Measurements from ENCODE around the gene PDE4B. TPM values are rescaled to one million over a fixed set of nuclear protein-coding genes. Genes with fewer than 3 reads are reported as not detected.

PDE4B gene
- total RNA-seq, 1 donor from 2014 or later = 37.5 TPM

DNA sequence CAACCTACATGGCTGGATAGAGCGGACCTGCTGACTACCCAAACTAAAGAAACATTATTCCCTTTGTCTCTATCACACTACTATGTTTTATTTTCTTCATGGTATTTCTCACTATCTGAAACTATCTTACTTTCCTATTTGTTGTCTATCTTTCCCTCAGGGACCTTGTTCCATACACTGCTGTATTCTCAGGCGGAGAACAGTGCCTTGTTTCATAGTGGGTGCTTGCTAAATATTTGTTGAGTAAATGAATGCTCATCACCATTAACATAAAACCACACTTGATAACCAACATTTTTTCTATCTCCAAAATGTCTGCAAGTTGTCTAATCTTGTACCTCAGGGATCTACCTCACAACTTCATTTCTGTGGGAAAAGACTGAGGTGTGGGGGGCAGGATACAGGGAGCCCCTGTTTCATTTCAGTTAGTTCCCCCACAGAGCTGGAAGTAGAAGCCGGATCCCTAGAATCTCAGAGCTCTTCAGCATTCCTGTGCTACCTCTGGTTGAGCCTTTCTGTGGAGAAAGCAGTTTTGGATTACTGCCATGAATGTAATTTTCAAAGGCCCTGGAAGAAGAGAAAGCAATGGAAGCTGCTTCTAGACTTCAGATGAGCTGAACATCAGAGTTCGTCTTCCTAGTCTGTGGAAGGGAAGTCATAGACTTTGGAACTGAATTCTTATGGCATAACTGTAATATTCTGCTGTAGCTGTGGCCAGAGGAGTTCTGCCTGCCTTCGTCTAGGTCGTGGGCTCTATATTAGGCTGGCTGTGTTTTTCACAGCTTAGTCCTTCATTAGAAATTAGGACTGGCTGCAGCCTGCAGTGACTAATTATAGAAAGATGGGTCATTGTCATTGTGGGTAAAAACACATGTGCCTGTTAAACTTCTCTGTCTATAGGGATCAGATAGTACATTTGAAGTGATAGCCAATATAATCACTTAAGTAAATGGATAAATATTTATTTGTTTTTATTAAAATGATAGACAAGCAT, 448.1 kb downstream of the PDE4B start:
- TF ChIP-seq, protein P1, sequence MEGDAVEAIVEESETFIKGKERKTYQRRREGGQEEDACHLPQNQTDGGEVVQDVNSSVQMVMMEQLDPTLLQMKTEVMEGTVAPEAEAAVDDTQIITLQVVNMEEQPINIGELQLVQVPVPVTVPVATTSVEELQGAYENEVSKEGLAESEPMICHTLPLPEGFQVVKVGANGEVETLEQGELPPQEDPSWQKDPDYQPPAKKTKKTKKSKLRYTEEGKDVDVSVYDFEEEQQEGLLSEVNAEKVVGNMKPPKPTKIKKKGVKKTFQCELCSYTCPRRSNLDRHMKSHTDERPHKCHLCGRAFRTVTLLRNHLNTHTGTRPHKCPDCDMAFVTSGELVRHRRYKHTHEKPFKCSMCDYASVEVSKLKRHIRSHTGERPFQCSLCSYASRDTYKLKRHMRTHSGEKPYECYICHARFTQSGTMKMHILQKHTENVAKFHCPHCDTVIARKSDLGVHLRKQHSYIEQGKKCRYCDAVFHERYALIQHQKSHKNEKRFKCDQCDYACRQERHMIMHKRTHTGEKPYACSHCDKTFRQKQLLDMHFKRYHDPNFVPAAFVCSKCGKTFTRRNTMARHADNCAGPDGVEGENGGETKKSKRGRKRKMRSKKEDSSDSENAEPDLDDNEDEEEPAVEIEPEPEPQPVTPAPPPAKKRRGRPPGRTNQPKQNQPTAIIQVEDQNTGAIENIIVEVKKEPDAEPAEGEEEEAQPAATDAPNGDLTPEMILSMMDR (conservative IDR thresholded peaks at IDR 0.05) = no peak
- Mint-ChIP-seq H3K9me3 (no peaks in the 10 kb centered on the region), H3K27ac (ENCODE audit: unreplicated experiment) (no peak overlapping the region), H3K4me1 (peaks cover 7% of the 10 kb centered on the region), H3K27me3 (ENCODE audit: low read depth) (no peaks in the 10 kb centered on the region), H3K4me3 (no peak overlapping the region), H3K36me3 (ENCODE audit: low read depth) (no peaks in the 10 kb centered on the region)
- DNase-seq (ENCODE audit: low read depth, low spot score) = no peak

DNA sequence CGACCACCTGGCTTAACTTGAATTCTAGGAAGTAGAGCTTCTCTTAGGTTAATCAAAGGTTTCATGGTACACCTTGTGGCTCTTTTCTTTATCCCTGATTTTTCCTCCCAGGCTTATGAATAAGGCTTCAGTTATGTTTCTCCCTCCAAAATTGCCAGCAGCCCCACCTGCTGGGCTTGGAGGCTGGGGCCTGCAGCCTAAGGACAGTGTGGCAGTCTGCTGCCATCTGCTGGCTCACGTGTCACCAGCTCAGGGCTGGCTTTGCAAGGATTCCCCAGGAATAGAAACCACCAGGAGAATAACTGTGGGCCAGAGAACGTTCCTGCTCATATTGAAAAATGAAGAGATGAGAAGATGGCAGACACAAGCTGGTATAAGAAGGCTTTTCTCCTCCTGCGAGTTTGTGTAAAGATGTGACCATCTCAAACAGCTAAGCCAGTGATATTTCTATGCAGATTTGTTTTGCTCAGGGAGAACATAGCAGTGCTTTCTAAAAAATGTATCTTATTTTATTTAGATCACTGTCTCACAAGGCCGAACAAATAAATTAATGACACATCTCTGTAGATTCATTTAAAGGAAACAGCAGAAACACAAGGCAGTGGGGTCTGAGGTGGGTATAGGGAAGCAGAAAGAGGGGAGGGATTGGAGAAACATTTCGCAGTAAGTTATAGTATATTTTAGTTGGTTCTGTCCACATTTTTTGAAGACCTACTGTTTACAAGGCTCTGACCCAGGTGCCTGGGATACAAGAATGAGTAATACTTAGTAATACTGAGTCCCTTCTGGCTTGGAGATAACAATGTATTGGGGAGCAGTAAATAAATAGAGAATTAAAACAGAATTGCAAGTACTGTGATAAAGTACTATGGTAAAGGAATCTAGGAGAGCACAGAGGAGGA, 450.2 kb downstream of the PDE4B start:
- H3K27ac Mint-ChIP-seq (ENCODE audit: unreplicated experiment) = no peak overlapping the region
- peak; percentile 80 for DNase-seq (ENCODE audit: low read depth, low spot score)
- no peak overlapping the region for H3K4me3 Mint-ChIP-seq
- no peaks in the 10 kb centered on the region for H3K9me3 Mint-ChIP-seq
- no peaks in the 10 kb centered on the region for H3K27me3 Mint-ChIP-seq (ENCODE audit: low read depth)
- no peaks in the 10 kb centered on the region for H3K36me3 Mint-ChIP-seq (ENCODE audit: low read depth)
- TF ChIP-seq, protein P1 (conservative IDR thresholded peaks at IDR 0.05) = peak; percentile 99
- peaks cover 22% of the 10 kb centered on the region for H3K4me1 Mint-ChIP-seq

DNA sequence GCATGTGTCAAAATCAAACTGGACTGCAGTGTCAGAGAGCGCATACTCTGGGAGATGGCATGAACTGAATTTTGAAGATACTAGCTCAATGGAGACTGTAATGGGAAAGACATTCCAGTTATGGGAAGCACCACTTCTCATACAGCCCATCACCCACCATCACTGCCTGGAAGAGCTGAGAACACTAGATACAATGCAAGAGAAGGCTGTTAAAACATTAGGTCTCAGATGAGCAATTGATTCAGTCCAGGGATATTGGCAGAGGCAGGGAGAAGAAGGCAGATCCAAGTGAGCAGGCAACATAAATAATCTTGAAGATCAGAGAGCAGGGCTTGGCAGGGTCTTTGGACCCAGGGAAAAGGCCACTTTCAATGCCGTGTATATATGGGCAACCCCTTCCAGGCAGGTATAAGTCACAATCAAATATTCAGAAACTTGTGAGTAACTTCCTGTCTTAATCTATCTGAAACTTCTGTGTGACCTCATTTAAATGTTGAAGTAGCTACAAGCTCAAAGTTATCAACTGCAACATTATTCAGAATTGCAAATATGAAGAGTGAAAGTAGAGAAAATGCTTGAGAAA, 450.9 kb downstream of the PDE4B start:
- TF ChIP-seq, protein P1 (conservative IDR thresholded peaks at IDR 0.05) = no peak
- H3K9me3 Mint-ChIP-seq = no peaks in the 10 kb centered on the region
- no peaks in the 10 kb centered on the region for H3K36me3 Mint-ChIP-seq (ENCODE audit: low read depth)
- H3K27ac Mint-ChIP-seq (ENCODE audit: unreplicated experiment) = no peak overlapping the region
- DNase-seq (ENCODE audit: low read depth, low spot score) = no peak
- H3K27me3 Mint-ChIP-seq (ENCODE audit: low read depth) = no peaks in the 10 kb centered on the region
- H3K4me3 Mint-ChIP-seq = no peak overlapping the region
- H3K4me1 Mint-ChIP-seq = peaks cover 28% of the 10 kb centered on the region

DNA sequence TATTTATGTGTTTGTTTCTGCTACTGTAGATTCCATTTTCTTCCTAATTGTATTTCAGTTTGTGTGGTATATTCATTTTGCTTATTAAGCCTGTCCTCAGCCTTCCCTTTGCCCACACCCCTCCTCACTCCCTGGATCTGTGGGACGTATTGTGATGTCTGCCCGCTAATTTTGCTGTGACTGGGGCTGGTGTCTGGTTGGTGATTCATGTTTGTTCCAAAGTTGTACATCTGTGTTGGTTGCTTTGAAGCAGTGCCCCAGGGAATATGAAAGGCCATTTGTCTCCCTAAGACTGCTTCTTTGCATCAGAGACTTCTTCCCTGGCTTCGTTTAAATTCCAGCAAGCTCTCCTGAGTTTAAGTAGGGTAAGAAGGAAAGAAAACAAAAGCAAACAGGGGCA, 451.7 kb downstream of the PDE4B start:
- H3K27me3 Mint-ChIP-seq (ENCODE audit: low read depth) = no peaks in the 10 kb centered on the region
- no peaks in the 10 kb centered on the region for H3K36me3 Mint-ChIP-seq (ENCODE audit: low read depth)
- H3K27ac Mint-ChIP-seq (ENCODE audit: unreplicated experiment) = no peak overlapping the region
- DNase-seq (ENCODE audit: low read depth, low spot score) = peak; percentile 8
- H3K4me3 Mint-ChIP-seq = no peak overlapping the region
- H3K9me3 Mint-ChIP-seq = no peaks in the 10 kb centered on the region
- H3K4me1 Mint-ChIP-seq = peaks cover 28% of the 10 kb centered on the region
- TF ChIP-seq, protein P1 (conservative IDR thresholded peaks at IDR 0.05) = no peak

DNA sequence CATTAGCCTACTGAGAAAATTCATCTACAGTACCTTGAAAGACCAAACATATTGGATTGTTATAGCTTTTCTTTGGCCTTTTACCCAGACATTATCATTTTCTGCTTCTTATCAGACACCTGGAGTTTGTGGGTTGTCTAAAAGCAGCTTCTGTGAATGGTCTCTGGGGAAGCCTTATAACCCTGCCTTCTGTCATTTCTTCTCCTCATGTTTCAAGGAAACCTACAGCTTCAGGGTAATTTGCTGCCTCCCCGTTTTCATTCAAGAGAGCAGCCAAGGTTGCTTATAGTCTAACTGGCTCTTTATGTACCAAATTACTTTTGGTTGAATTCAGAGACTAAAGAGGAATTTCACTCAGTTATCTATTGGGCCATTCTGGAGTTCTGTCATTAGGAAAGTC, 453.0 kb downstream of the PDE4B start:
- Mint-ChIP-seq H3K27me3 (ENCODE audit: low read depth) (no peaks in the 10 kb centered on the region), H3K36me3 (ENCODE audit: low read depth) (no peaks in the 10 kb centered on the region), H3K4me3 (no peak overlapping the region), H3K9me3 (no peaks in the 10 kb centered on the region), H3K27ac (ENCODE audit: unreplicated experiment) (peak overlapping the region; percentile 91), H3K4me1 (peaks cover 28% of the 10 kb centered on the region)
- TF ChIP-seq, protein P1 (conservative IDR thresholded peaks at IDR 0.05) = no peak
- no peak for DNase-seq (ENCODE audit: low read depth, low spot score)
